Smooth muscle cell (in vitro differentiated cells): Measurements from ENCODE around the gene TTYH2. TPM values are rescaled to one million over a fixed set of nuclear protein-coding genes. Genes with fewer than 3 reads are reported as not detected.

Source experiments
- DNase-seq: peaks from one replicate; lab custom pipeline; 2025; ENCODE audit not compliant: unreplicated experiment; lab: John Stamatoyannopoulos, UW
- H2AFZ ChIP-seq: fragments of 200-600 bp; sonication (generic); 2 replicates; pipeline ENCODE4 v1.6.0; 2016; ENCODE audit warnings: antibody characterized with exemption, low read depth, mild to moderate bottlenecking
- H3F3A ChIP-seq: fragments of 200-600 bp; sonication (generic); 2 replicates; pipeline ENCODE4 v1.6.0; 2017; ENCODE audit warnings: antibody characterized with exemption, low read depth
- H3K27ac ChIP-seq: fragments of 200-600 bp; sonication (generic); 2 replicates; pipeline ENCODE4 v1.5.1; 2016; ENCODE audit warnings: low read depth, mild to moderate bottlenecking
- H3K27me3 ChIP-seq: fragments of 200-600 bp; sonication (generic); 2 replicates; pipeline ENCODE4 v1.6.1; 2016; ENCODE audit warnings: low read depth, mild to moderate bottlenecking
- H3K36me3 ChIP-seq: fragments of 200-600 bp; sonication (generic); 2 replicates; pipeline ENCODE4 v1.5.1; 2016; ENCODE audit warnings: low read depth
- H3K4me1 ChIP-seq: fragments of 200-600 bp; sonication (generic); 2 replicates; pipeline ENCODE4 v1.5.1; 2016; ENCODE audit warnings: low read depth
- H3K4me2 ChIP-seq: fragments of 200-600 bp; sonication (generic); 2 replicates; pipeline ENCODE4 v1.6.0; 2016; ENCODE audit warnings: mild to moderate bottlenecking
- H3K4me3 ChIP-seq: fragments of 200-600 bp; sonication (generic); 2 replicates; pipeline ENCODE4 v1.5.1; 2016; ENCODE audit warnings: mild to moderate bottlenecking
- H3K79me2 ChIP-seq: fragments of 200-600 bp; sonication (generic); 2 replicates; pipeline ENCODE4 v1.6.0; 2016; ENCODE audit warnings: low read depth, mild to moderate bottlenecking
- H3K9ac ChIP-seq: fragments of 200-600 bp; sonication (generic); 2 replicates; pipeline ENCODE4 v1.6.0; 2016; ENCODE audit warnings: low read depth
- H3K9me3 ChIP-seq: fragments of 200-600 bp; sonication (generic); replicated peaks from 2 replicates; pipeline ENCODE4 v1.5.1; 2016; ENCODE audit warnings: low read depth
- H4K20me1 ChIP-seq: fragments of 200-600 bp; sonication (generic); 2 replicates; pipeline ENCODE4 v1.6.0; 2016; ENCODE audit warnings: low read depth
- WGBS: methylation state at CpG from one replicate; pipeline ENCODE4 v1.1.7; 2016; ENCODE audit warnings: low lambda C conversion rate; 5-methylcytosine and 5-hydroxymethylcytosine counted together
- polyA plus RNA-seq: library from polyadenylated mRNA; unstranded; fragments of >200 nt; fragmentation: Nextera tagmentation; extraction: Ambion mirVana; gene quantifications from 2 replicates; pipeline ENCODE4 v1.2.1, GENCODE V29; 2016
- total RNA-seq: library from RNA; depleted of rRNA; stranded (reverse); fragments of >200 nt; gene quantifications from 2 replicates; pipeline ENCODE4 v1.2.3, GENCODE V29; 2014
- TF ChIP-seq, protein P1 (sequence below): fragments of 200-600 bp; sonication (generic); IDR thresholded peaks from 2 replicates; pipeline ENCODE4 v1.5.1; 2017; ENCODE audit warnings: borderline replicate concordance, mild to moderate bottlenecking, antibody characterized with exemption; ENCODE audit not compliant: insufficient read depth, poor library complexity, severe bottlenecking

Gene TTYH2
- total and polyA plus RNA-seq, 2 experiments from 2014 or later, result 1.6 to 1.9 TPM

DNA sequence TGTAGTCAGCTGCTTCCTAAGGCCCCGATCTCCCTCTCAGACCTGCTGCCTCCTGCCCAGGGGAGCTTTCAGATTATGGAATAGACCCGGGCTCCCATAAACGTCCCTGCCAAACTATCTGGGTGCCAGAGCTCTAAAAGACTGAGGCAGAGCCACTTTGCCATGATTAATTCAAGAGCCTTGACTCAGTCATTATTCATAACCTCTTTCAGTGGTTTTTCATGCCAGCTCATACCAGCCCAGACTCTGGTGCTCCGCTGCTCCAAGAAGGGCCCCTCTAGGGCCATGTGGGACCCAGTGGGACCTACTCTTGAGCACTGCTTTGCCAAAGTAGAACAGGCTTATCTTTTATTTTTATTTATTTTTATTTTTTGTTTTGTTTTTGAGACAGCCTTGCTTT, 84.6 kb downstream of the TTYH2 start:
- Histone ChIP-seq H3K4me2 (no peak overlapping the region), H3K9ac (no peak overlapping the region), H3K79me2 (no peaks in the 10 kb centered on the region), H2AFZ (no peak overlapping the region), H3K27me3 (peaks cover 7% of the 10 kb centered on the region), H3K9me3 (no peaks in the 10 kb centered on the region), H3K4me3 (no peak overlapping the region), H3F3A (no peaks in the 10 kb centered on the region), H3K36me3 (no peaks in the 10 kb centered on the region), H3K27ac (no peak overlapping the region), H4K20me1 (no peaks in the 10 kb centered on the region), H3K4me1 (peaks cover 4% of the 10 kb centered on the region)
- 60% methylated on average over 4 of the region's 4 CpGs for WGBS
- TF ChIP-seq, protein P1, sequence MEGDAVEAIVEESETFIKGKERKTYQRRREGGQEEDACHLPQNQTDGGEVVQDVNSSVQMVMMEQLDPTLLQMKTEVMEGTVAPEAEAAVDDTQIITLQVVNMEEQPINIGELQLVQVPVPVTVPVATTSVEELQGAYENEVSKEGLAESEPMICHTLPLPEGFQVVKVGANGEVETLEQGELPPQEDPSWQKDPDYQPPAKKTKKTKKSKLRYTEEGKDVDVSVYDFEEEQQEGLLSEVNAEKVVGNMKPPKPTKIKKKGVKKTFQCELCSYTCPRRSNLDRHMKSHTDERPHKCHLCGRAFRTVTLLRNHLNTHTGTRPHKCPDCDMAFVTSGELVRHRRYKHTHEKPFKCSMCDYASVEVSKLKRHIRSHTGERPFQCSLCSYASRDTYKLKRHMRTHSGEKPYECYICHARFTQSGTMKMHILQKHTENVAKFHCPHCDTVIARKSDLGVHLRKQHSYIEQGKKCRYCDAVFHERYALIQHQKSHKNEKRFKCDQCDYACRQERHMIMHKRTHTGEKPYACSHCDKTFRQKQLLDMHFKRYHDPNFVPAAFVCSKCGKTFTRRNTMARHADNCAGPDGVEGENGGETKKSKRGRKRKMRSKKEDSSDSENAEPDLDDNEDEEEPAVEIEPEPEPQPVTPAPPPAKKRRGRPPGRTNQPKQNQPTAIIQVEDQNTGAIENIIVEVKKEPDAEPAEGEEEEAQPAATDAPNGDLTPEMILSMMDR, result no peak
- DNase-seq, result no peak

DNA sequence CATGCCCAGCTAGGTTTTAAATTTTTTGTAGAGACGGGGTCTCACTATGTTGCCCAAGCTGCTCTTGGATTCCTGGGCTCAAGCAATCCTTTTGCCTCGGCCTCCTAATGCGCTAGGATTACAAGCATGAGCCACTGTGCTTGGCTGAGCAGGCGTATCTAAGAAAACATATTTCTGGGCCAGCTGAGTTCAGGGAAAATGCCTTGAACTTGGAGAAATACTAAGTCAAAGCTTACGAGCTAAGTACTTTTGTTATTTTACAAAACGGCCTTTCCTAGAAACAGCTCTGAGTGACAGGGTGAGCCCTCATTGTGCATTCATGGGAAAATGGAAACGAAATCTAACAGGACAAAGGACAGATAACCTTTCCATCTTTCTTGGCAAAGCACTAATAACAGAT, 85.4 kb downstream of the TTYH2 start:
- H3K4me3 ChIP-seq, result no peak overlapping the region

DNA sequence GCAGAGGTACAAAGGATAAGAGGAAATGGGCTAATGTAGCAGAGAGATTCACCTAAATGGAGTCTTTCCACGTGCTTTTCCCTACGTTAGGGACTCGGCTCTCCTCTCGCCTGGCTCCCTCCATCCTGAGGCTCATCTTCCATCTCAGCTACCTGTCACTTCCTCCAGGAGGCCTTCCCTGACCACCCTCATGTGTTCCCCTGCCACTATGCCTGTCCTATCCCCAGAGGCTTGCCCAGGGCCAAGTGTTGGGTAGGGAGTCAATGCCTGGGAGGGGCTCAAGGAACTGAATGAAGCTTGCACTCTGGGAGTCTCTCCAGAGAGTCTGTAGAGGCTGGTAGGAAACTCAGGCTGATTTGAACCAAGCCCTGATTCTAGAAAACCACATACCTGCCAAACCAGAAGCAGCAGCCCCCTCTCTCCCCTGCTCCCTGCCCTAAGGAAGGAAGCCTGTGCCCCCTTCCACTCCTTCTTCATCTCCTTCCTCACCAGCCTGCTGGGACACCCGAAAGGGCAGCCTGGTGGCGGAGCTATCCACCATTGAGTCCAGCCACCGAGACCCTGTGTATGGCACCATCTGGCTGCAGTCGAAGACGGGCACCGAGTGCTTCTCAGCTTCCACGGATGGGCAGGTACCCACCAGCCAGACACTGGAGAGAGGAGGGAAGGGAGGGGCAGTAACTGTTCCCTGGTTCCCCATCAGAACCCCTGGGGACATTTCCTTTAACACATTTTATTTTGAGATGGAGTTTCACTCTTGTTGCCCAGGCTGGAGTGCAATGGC, 86.0 kb downstream of the TTYH2 start:
- peaks cover 4% of the 10 kb centered on the region for H3K4me1 ChIP-seq
- peaks cover 7% of the 10 kb centered on the region for H3K27me3 ChIP-seq
- no peaks in the 10 kb centered on the region for H3K36me3 ChIP-seq
- 87% methylated on average over 11 of the region's 11 CpGs for WGBS
- H3K9ac ChIP-seq, result no peak overlapping the region
- TF ChIP-seq, protein P1, result no peak
- H3K4me3 ChIP-seq, result no peak overlapping the region
- no peak overlapping the region for H3K4me2 ChIP-seq
- H3K27ac ChIP-seq, result no peak overlapping the region
- no peaks in the 10 kb centered on the region for H3F3A ChIP-seq
- DNase-seq, result no peak
- H4K20me1 ChIP-seq, result no peaks in the 10 kb centered on the region
- H3K9me3 ChIP-seq, result no peaks in the 10 kb centered on the region
- H3K79me2 ChIP-seq, result no peaks in the 10 kb centered on the region
- no peak overlapping the region for H2AFZ ChIP-seq

More for the DNA sequence above, 85.4 kb downstream of the TTYH2 start:
- no peak overlapping the region for H3K4me2 ChIP-seq
- no peak overlapping the region for H3K9ac ChIP-seq
- peaks cover 7% of the 10 kb centered on the region for H3K27me3 ChIP-seq
- H3K79me2 ChIP-seq, result no peaks in the 10 kb centered on the region
- peaks cover 4% of the 10 kb centered on the region for H3K4me1 ChIP-seq
- 63% methylated on average over 7 of the region's 7 CpGs for WGBS
- no peaks in the 10 kb centered on the region for H3K36me3 ChIP-seq
- TF ChIP-seq, protein P1, result no peak
- no peaks in the 10 kb centered on the region for H3K9me3 ChIP-seq
- no peaks in the 10 kb centered on the region for H3F3A ChIP-seq
- DNase-seq, result no peak
- no peak overlapping the region for H3K27ac ChIP-seq
- H2AFZ ChIP-seq, result no peak overlapping the region
- no peaks in the 10 kb centered on the region for H4K20me1 ChIP-seq

DNA sequence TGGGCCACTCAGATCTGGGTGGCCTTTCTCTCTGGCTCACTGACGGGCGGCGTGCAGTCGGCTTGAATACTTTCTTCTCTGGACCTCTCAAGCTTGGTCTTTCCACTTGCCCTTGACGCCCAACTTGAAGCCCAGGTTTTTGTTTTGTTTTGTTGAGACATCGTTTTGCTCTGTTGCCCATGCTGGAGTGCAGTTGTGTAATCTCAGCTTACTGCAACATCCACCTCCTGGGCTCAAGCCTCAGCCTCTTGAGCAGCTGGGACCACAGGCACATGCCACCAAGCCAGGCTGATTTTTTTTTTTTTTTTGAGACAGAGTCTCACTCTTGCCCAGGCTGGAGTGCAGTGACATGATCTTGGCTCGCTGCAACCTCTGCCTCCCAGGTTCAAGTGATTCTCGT, 89.9 kb downstream of the TTYH2 start:
- Histone ChIP-seq H3K9me3 (no peaks in the 10 kb centered on the region), H3K4me2 (no peak overlapping the region), H3K4me3 (no peak overlapping the region), H4K20me1 (no peaks in the 10 kb centered on the region), H3K79me2 (no peaks in the 10 kb centered on the region), H2AFZ (no peak overlapping the region), H3K27ac (no peak overlapping the region), H3K9ac (no peak overlapping the region), H3K27me3 (peaks cover 7% of the 10 kb centered on the region), H3F3A (no peaks in the 10 kb centered on the region), H3K4me1 (no peaks in the 10 kb centered on the region), H3K36me3 (no peaks in the 10 kb centered on the region)
- TF ChIP-seq, protein P1, result no peak
- DNase-seq, result no peak
- WGBS, result 89% methylated on average over 8 of the region's 8 CpGs
